Measurements from ENCODE around the gene ACSM3. TPM values are rescaled to one million over a fixed set of nuclear protein-coding genes. Genes with fewer than 3 reads are reported as not detected.
"Not testable (repeated sequence)": the region's sequence is repeated elsewhere in the genome, so short reads cannot be mapped to it uniquely, and the experiment has no call there.

ACSM3 gene
- polyA plus RNA-seq, 1 experiment, result 0.29 TPM

GRCh38 chr16:20760346-20760745 lies 3.5 kb upstream of the ACSM3 start:
- POLR2A ChIA-PET, result no interaction called here
- H3K36me3 ChIP-seq (ENCODE audit: control insufficient read depth, insufficient read depth, low read length), result no peaks in the 10 kb centered on the region
- no peak overlapping the region for H3K4me3 ChIP-seq (ENCODE audit: low read depth, low read length)
- no peaks in the 10 kb centered on the region for H3K27me3 ChIP-seq (ENCODE audit: control insufficient read depth, insufficient read depth, low read length)
- TF ChIP-seq CTCF (IDR thresholded peaks at IDR 0.05; ENCODE audit: insufficient read depth, low read depth, low read length), result no peak
- CTCF ChIA-PET, result interaction anchor here (0.6 kb wide), 1 partner anchor 1989 kb away, joined by 3 read pairs; no protein-coding TSS in a partner anchor
- no peak for DNase-seq (ENCODE audit: low read depth)

- CTCF ChIA-PET, result interaction anchor here (0.6 kb wide), 1 partner anchor 1988 kb away, joined by 3 read pairs; no protein-coding TSS in a partner anchor
- no peak for TF ChIP-seq CTCF (IDR thresholded peaks at IDR 0.05; ENCODE audit: insufficient read depth, low read depth, low read length)
- no peak for DNase-seq (ENCODE audit: low read depth)
- Histone ChIP-seq H3K27me3 (ENCODE audit: control insufficient read depth, insufficient read depth, low read length) (no peaks in the 10 kb centered on the region), H3K4me3 (ENCODE audit: low read depth, low read length) (no peak overlapping the region), H3K36me3 (ENCODE audit: control insufficient read depth, insufficient read depth, low read length) (no peaks in the 10 kb centered on the region)
- POLR2A ChIA-PET, result no interaction called here
Measured at GRCh38 chr16:20761175-20761574, 2.6 kb upstream of the ACSM3 start.

- Histone ChIP-seq H3K4me3 (ENCODE audit: low read depth, low read length) (no peak overlapping the region), H3K27me3 (ENCODE audit: control insufficient read depth, insufficient read depth, low read length) (no peaks in the 10 kb centered on the region), H3K36me3 (ENCODE audit: control insufficient read depth, insufficient read depth, low read length) (no peaks in the 10 kb centered on the region)
- ChIA-PET POLR2A (no interaction called here), CTCF (no interaction called here)
- no peak for TF ChIP-seq CTCF (IDR thresholded peaks at IDR 0.05; ENCODE audit: insufficient read depth, low read depth, low read length)
- no peak for DNase-seq (ENCODE audit: low read depth)
Measured at GRCh38 chr16:20762404-20763123, 1.2 kb upstream of the ACSM3 start.

GRCh38 chr16:20764448-20764847 lies 634 bp downstream of the ACSM3 start:
- H3K27me3 ChIP-seq (ENCODE audit: control insufficient read depth, insufficient read depth, low read length); POLR2A ChIA-PET; DNase-seq (ENCODE audit: low read depth); H3K4me3 ChIP-seq (ENCODE audit: low read depth, low read length); H3K36me3 ChIP-seq (ENCODE audit: control insufficient read depth, insufficient read depth, low read length): not testable (repeated sequence)
- CTCF ChIA-PET, result interaction anchor here (2.0 kb wide), 1 partner anchor 10 kb away, joined by 12 read pairs; no protein-coding TSS in a partner anchor

GRCh38 chr16:20765732-20766131 lies 1.9 kb downstream of the ACSM3 start:
- no peak overlapping the region for H3K4me3 ChIP-seq (ENCODE audit: low read depth, low read length)
- H3K36me3 ChIP-seq (ENCODE audit: control insufficient read depth, insufficient read depth, low read length), result no peaks in the 10 kb centered on the region
- ChIA-PET POLR2A (no interaction called here), CTCF (interaction anchor here (1.4 kb wide), 1 partner anchor 9 kb away, joined by 4 read pairs; no protein-coding TSS in a partner anchor)
- no peak for TF ChIP-seq CTCF (IDR thresholded peaks at IDR 0.05; ENCODE audit: insufficient read depth, low read depth, low read length)
- no peaks in the 10 kb centered on the region; the same call in 1 of the 2 replicates for H3K27me3 ChIP-seq (ENCODE audit: control insufficient read depth, insufficient read depth, low read length)
- DNase-seq (ENCODE audit: low read depth), result no peak
